Pancreas (tissue), 10 donors: ENCODE measurements around the gene NUP214. TPM values are rescaled to one million over a fixed set of nuclear protein-coding genes. Genes with fewer than 3 reads are reported as not detected.

ENCODE experiments used
- ATAC-seq, 4 donors: fragments of 200-7000 bp; cut with Tn5 transposase; one replicate each; pipeline versions ENCODE4 v1.8.0 to v1.9.1; 2020; ENCODE audit warnings: mild to moderate bottlenecking in 4 of 4, moderate library complexity in 4 of 4
- DNase-seq, 6 donors: peaks; one replicate each; pipeline ENCODE4 v3.0.0-alpha.2; 2020
- FAIRE-seq: peaks from 2 replicates; lab custom pipeline; 2012; peaks lifted over from hg19 to GRCh38; lab: Jason Lieb, UNC
- H3K27ac ChIP-seq, 4 donors: fragments of 200-600 bp; sonication (generic); 1 replicate in 3 of 4; 2 replicates in 1 of 4; pipeline versions ENCODE4 v1.5.0 to v1.8.0; 2020
- H3K27me3 ChIP-seq, 4 donors: fragments of 200-600 bp; one replicate each; pipeline ENCODE4 v1.8.0; 2021
- H3K36me3 ChIP-seq, 3 donors: fragments of 200-600 bp; sonication (generic) in 1 of 3; one replicate each; pipeline versions ENCODE4 v1.5.0 to v1.8.0; 2020 to 2021
- H3K4me1 ChIP-seq, 3 donors: fragments of 200-600 bp; one replicate each; pipeline ENCODE4 v1.8.0; 2021
- H3K4me3 ChIP-seq, 4 donors: fragments of 200-600 bp; sonication (generic) in 2 of 4; one replicate each; pipeline versions ENCODE4 v1.5.0 to v1.8.0; 2020 to 2021
- H3K9me3 ChIP-seq, 4 donors: fragments of 200-600 bp; one replicate each; pipeline ENCODE4 v1.8.0; 2021
- CTCF ChIP-seq, 4 donors: fragments of 200-600 bp; sonication (generic) in 3 of 4; IDR thresholded peaks; one replicate each; pipeline versions ENCODE4 v1.5.0 to v1.8.0; 2021; ENCODE audit warnings: antibody characterized with exemption in 4 of 4
- WGBS, 2 donors: extraction: QIAGEN DNeasy Blood & Tissue Kit; methylation state at CpG; one replicate each; pipeline ENCODE4 v1.1.7; 2013; 5-methylcytosine and 5-hydroxymethylcytosine counted together
- intact Hi-C, 3 donors: fragments of 100-400 bp; cut with DNase I; formaldehyde crosslinking; loops; one replicate each; pipeline versions ENCODE4 v1.11.1 to v1.14.2; 2022
- polyA plus RNA-seq, 2 donors: library from polyadenylated mRNA; stranded (reverse); fragments of 200-250 nt; gene quantifications; one replicate each; pipeline ENCODE4 v1.2.3, GENCODE V29; 2013
- total RNA-seq, 6 donors: library from RNA; stranded (reverse); fragmentation: NEBNext Ultra II Directional in 4 of 6; extraction: Animal tissue kit (Norgen Biotek cat#: 25700) in 4 of 6; gene quantifications; one replicate each; pipeline versions ENCODE4 v1.2.1 to v1.2.4, GENCODE V29; 2021 to 2023
- donor health status: healthy with polysubstance abuse.
- donor health status: DM: no; HTN: no; CAD: no; lungs with moderate emphysema.
- donor health status: DM: no; HTN: no; CAD: no.
- donor health status: control.
- donor health status: control.
- donor health status: Bipolar disorder and iron deficiency.
- donor health status: DM: yes; HTN: yes; CAD: no.
- donor health status: DM: no; HTN: no; CAD: no.
- donor health status: DM: no; HTN: no; CAD: no.
- donor health status: DM: yes; HTN: yes; CAD: no.

The NUP214 gene
- total and polyA plus RNA-seq, 8 donors = 24.3 to 38.3 (median 27.8) TPM

GRCh38 chr9:131278702-131279111 is 153.3 kb downstream of the NUP214 start:
- DNase-seq (no peak), FAIRE-seq (no peak), ATAC-seq (no peak)
- 57 to 64% methylated on average over 10 of the region's 10 CpGs for WGBS, 2 donors
- Histone ChIP-seq H3K27me3 (no peaks in the 10 kb centered on the region), H3K4me1 (no peaks in the 10 kb centered on the region), H3K9me3 (no peaks in the 10 kb centered on the region), H3K27ac (no peak overlapping the region), H3K36me3 (no peaks in the 10 kb centered on the region), H3K4me3 (no peak overlapping the region)
- intact Hi-C loops = no loop called here
- no peak for TF ChIP-seq CTCF (IDR thresholded peaks at IDR 0.05)

- 51% methylated on average over 11 of the region's 11 CpGs for WGBS, 2 donors
- H3K27me3 ChIP-seq = no peaks in the 10 kb centered on the region
- no peak overlapping the region for H3K4me3 ChIP-seq
- no peaks in the 10 kb centered on the region for H3K9me3 ChIP-seq
- DNase-seq (no peak), FAIRE-seq (no peak), ATAC-seq (no peak)
- H3K36me3 ChIP-seq = no peaks in the 10 kb centered on the region
- no peak overlapping the region for H3K27ac ChIP-seq
- no peak for TF ChIP-seq CTCF (IDR thresholded peaks at IDR 0.05)
- intact Hi-C loops = no loop called here
- H3K4me1 ChIP-seq = no peaks in the 10 kb centered on the region
Measured at GRCh38 chr9:131279196-131279862, 153.9 kb downstream of the NUP214 start.

GRCh38 chr9:131279863-131280570 is 154.6 kb downstream of the NUP214 start:
- H3K4me3 ChIP-seq = no peak overlapping the region
- ATAC-seq (no peak), DNase-seq (no peak), FAIRE-seq (no peak)
- no peaks in the 10 kb centered on the region for H3K27me3 ChIP-seq
- no peak overlapping the region for H3K27ac ChIP-seq
- intact Hi-C loops = no loop called here
- no peak for TF ChIP-seq CTCF (IDR thresholded peaks at IDR 0.05)
- no peaks in the 10 kb centered on the region for H3K9me3 ChIP-seq
- no peaks in the 10 kb centered on the region for H3K36me3 ChIP-seq
- WGBS, 2 donors = 56 to 67% methylated on average over 19 of the region's 19 CpGs
- H3K4me1 ChIP-seq = no peaks in the 10 kb centered on the region

- Histone ChIP-seq H3K9me3 (no peaks in the 10 kb centered on the region), H3K4me3 (no peak overlapping the region), H3K4me1 (no peaks in the 10 kb centered on the region), H3K27ac (no peak overlapping the region), H3K27me3 (no peaks in the 10 kb centered on the region), H3K36me3 (no peaks in the 10 kb centered on the region)
- ATAC-seq (no peak), DNase-seq (no peak), FAIRE-seq (no peak)
- 60 to 71% methylated on average over 3 of the region's 3 CpGs for WGBS, 2 donors
- intact Hi-C loops = no loop called here
- no peak for TF ChIP-seq CTCF (IDR thresholded peaks at IDR 0.05)
Measured at GRCh38 chr9:131280660-131281059, 155.3 kb downstream of the NUP214 start.
